ENCODE results near the gene MARCHF11.

The MARCHF11 gene

DNA sequence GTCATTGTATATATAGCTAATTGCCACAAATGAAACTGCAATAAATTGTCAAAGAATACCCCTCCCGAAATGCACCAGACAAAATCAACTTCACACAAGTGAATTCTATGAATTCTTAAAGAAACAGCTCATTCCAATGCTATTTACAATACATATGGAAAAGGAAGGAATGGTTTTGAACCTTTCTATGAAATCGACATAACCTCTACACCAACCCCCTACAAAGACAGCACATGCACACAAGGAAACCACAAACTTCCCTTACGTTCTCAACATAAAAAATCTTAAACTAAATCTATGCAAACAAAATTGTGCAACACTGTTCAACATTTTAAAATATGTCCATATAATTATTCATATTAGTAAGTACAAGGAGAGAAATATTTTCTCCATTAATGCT, 39.2 kb downstream of the MARCHF11 start:
- Histone ChIP-seq H3K14ac (ENCODE audit: low read length in 2 of 2) (no peak overlapping the region), H3K79me1 (replicated peaks; ENCODE audit: low read length, poor library complexity, severe bottlenecking) (no peaks in the 10 kb centered on the region), H2BK15ac (ENCODE audit: low read depth, poor library complexity, severe bottlenecking) (no peak overlapping the region), H2AK5ac (ENCODE audit: low read length, severe bottlenecking) (no peak overlapping the region), H4K91ac (ENCODE audit: low read length) (no peak overlapping the region), H2BK5ac (ENCODE audit: low read depth, low read length, poor library complexity, severe bottlenecking) (no peak overlapping the region), H3K4me1 (ENCODE audit: control insufficient read depth, insufficient read depth, low read depth, low read length) (no peaks in the 10 kb centered on the region), H2BK12ac (ENCODE audit: low read length in 2 of 2) (no peak overlapping the region), H2BK120ac (ENCODE audit: low read depth, low read length) (no peak overlapping the region), H3K27me3 (ENCODE audit: control insufficient read depth in 1 of 2, insufficient read depth in 1 of 2, low read length in 2 of 2) (no peaks in the 10 kb centered on the region), H2AFZ (ENCODE audit: low read depth, low read length) (no peak overlapping the region), H3K27ac (ENCODE audit: low read length, poor library complexity, severe bottlenecking) (no peak overlapping the region), H3K9me3 (ENCODE audit: control insufficient read depth, low read length) (no peaks in the 10 kb centered on the region), H3K4me2 (ENCODE audit: low read length, poor library complexity, severe bottlenecking) (no peak overlapping the region), H3K4me3 (ENCODE audit: insufficient read depth in 1 of 2, low read depth in 1 of 2, low read length in 2 of 2) (no peak overlapping the region), H3K18ac (ENCODE audit: low read depth in 1 of 2, low read length in 2 of 2) (no peak overlapping the region), H3K36me3 (ENCODE audit: control insufficient read depth in 1 of 2, insufficient read depth in 2 of 2, low read depth in 1 of 2, low read length in 2 of 2) (no peaks in the 10 kb centered on the region), H3K4ac (ENCODE audit: low read depth in 1 of 2, low read length in 2 of 2) (no peak overlapping the region), H4K8ac (ENCODE audit: low read length) (no peak overlapping the region), H3K23ac (ENCODE audit: low read length in 2 of 2) (no peak overlapping the region), H3K9ac (ENCODE audit: low read length) (no peak overlapping the region)
- no peak for DNase-seq
- 58% methylated on average over 3 of the region's 3 CpGs for WGBS

DNA sequence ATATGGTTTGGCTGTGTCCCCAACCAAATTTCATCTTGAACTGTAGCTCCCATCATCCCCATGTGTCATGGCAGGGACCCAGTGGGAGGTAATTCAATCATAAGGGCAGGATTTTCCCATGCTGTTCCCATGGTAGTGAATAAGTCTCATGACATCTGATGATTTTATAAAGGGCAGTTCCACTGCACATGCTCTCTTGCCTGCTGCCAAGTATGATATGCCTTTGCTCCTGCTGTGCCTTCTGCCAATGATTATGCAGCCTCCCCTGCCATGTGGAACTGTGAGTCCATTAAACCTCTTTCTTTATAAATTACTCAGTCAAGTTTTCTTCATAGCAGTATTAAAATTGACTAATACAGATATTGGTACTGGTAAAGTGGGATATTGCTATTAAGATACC, 42.4 kb downstream of the MARCHF11 start:
- Histone ChIP-seq H2BK120ac (ENCODE audit: low read depth, low read length) (no peak overlapping the region), H4K8ac (ENCODE audit: low read length) (no peak overlapping the region), H3K23ac (ENCODE audit: low read length in 2 of 2) (no peak overlapping the region), H3K9ac (ENCODE audit: low read length) (no peak overlapping the region), H3K18ac (ENCODE audit: low read depth in 1 of 2, low read length in 2 of 2) (no peak overlapping the region), H3K4me2 (ENCODE audit: low read length, poor library complexity, severe bottlenecking) (no peak overlapping the region), H2BK15ac (ENCODE audit: low read depth, poor library complexity, severe bottlenecking) (no peak overlapping the region), H3K27ac (ENCODE audit: low read length, poor library complexity, severe bottlenecking) (no peak overlapping the region), H2BK12ac (ENCODE audit: low read length in 2 of 2) (no peak overlapping the region), H3K36me3 (ENCODE audit: control insufficient read depth in 1 of 2, insufficient read depth in 2 of 2, low read depth in 1 of 2, low read length in 2 of 2) (no peaks in the 10 kb centered on the region), H3K4me1 (ENCODE audit: control insufficient read depth, insufficient read depth, low read depth, low read length) (no peaks in the 10 kb centered on the region), H2AFZ (ENCODE audit: low read depth, low read length) (no peak overlapping the region), H3K27me3 (ENCODE audit: control insufficient read depth in 1 of 2, insufficient read depth in 1 of 2, low read length in 2 of 2) (no peaks in the 10 kb centered on the region), H3K79me1 (replicated peaks; ENCODE audit: low read length, poor library complexity, severe bottlenecking) (no peaks in the 10 kb centered on the region), H4K91ac (ENCODE audit: low read length) (no peak overlapping the region), H3K4ac (ENCODE audit: low read depth in 1 of 2, low read length in 2 of 2) (no peak overlapping the region), H3K14ac (ENCODE audit: low read length in 2 of 2) (no peak overlapping the region), H3K9me3 (ENCODE audit: control insufficient read depth, low read length) (peaks cover 3% of the 10 kb centered on the region), H2AK5ac (ENCODE audit: low read length, severe bottlenecking) (no peak overlapping the region), H2BK5ac (ENCODE audit: low read depth, low read length, poor library complexity, severe bottlenecking) (no peak overlapping the region), H3K4me3 (ENCODE audit: insufficient read depth in 1 of 2, low read depth in 1 of 2, low read length in 2 of 2) (no peak overlapping the region)
- no peak for DNase-seq

DNA sequence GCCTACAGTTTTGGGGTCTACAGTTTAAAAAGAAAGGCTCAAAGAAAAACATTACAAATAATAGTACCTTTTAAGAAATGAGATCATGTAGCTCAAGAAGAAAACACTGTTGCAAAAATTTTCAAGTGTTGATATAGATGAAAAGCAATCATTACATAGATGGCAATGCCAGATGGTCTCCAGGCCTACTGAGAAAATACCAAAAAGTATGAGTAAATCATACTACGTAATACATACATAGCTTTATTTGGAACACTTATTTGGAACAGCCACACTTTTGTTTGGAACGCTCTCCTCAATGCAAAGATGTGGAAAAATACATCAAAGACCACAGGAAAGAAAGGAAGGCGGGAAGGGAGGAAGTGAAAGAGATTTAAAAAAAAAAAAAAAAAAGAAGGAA, 44.1 kb downstream of the MARCHF11 start:
- Histone ChIP-seq H3K36me3 (ENCODE audit: control insufficient read depth in 1 of 2, insufficient read depth in 2 of 2, low read depth in 1 of 2, low read length in 2 of 2) (no peaks in the 10 kb centered on the region), H2BK120ac (ENCODE audit: low read depth, low read length) (no peak overlapping the region), H2BK12ac (ENCODE audit: low read length in 2 of 2) (no peak overlapping the region), H3K4me1 (ENCODE audit: control insufficient read depth, insufficient read depth, low read depth, low read length) (no peaks in the 10 kb centered on the region), H3K27ac (ENCODE audit: low read length, poor library complexity, severe bottlenecking) (no peak overlapping the region), H3K4me3 (ENCODE audit: insufficient read depth in 1 of 2, low read depth in 1 of 2, low read length in 2 of 2) (no peak overlapping the region), H3K14ac (ENCODE audit: low read length in 2 of 2) (no peak overlapping the region), H3K9me3 (ENCODE audit: control insufficient read depth, low read length) (peaks cover 3% of the 10 kb centered on the region), H2BK15ac (ENCODE audit: low read depth, poor library complexity, severe bottlenecking) (no peak overlapping the region), H3K18ac (ENCODE audit: low read depth in 1 of 2, low read length in 2 of 2) (no peak overlapping the region), H4K91ac (ENCODE audit: low read length) (no peak overlapping the region), H2AK5ac (ENCODE audit: low read length, severe bottlenecking) (no peak overlapping the region), H3K79me1 (replicated peaks; ENCODE audit: low read length, poor library complexity, severe bottlenecking) (no peaks in the 10 kb centered on the region), H4K8ac (ENCODE audit: low read length) (no peak overlapping the region), H3K27me3 (ENCODE audit: control insufficient read depth in 1 of 2, insufficient read depth in 1 of 2, low read length in 2 of 2) (no peaks in the 10 kb centered on the region), H3K23ac (ENCODE audit: low read length in 2 of 2) (no peak overlapping the region), H3K9ac (ENCODE audit: low read length) (no peak overlapping the region), H2AFZ (ENCODE audit: low read depth, low read length) (no peak overlapping the region), H3K4me2 (ENCODE audit: low read length, poor library complexity, severe bottlenecking) (no peak overlapping the region), H3K4ac (ENCODE audit: low read depth in 1 of 2, low read length in 2 of 2) (no peak overlapping the region), H2BK5ac (ENCODE audit: low read depth, low read length, poor library complexity, severe bottlenecking) (no peak overlapping the region)
- WGBS: 49% methylated on average over 2 of the region's 3 CpGs
- DNase-seq: no peak

DNA sequence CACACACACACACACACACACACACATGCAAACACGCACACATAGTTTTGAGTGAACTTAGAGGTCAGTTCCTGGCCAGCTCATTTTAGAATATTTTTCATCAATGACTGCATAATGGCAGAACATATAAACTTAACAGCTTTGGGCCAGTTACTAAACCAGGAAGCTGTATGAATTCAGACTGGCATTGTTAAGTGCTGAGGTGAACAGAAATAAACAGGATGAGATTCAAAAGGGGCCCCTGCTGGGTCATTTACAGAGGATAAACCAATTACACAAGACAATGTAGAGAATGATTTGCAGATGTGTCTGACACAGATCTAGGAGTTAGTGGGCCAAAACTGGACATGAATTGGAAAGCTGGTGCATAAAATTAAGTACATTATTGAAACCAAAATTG, 44.6 kb downstream of the MARCHF11 start:
- H2BK5ac ChIP-seq (ENCODE audit: low read depth, low read length, poor library complexity, severe bottlenecking): no peak overlapping the region
- H3K36me3 ChIP-seq (ENCODE audit: control insufficient read depth in 1 of 2, insufficient read depth in 2 of 2, low read depth in 1 of 2, low read length in 2 of 2): no peaks in the 10 kb centered on the region
- peaks cover 3% of the 10 kb centered on the region for H3K9me3 ChIP-seq (ENCODE audit: control insufficient read depth, low read length)
- no peak overlapping the region for H3K9ac ChIP-seq (ENCODE audit: low read length)
- 17% methylated on average over 1 of the region's 1 CpG for WGBS
- no peak overlapping the region for H3K4ac ChIP-seq (ENCODE audit: low read depth in 1 of 2, low read length in 2 of 2)
- H3K4me1 ChIP-seq (ENCODE audit: control insufficient read depth, insufficient read depth, low read depth, low read length): no peaks in the 10 kb centered on the region
- H3K4me2 ChIP-seq (ENCODE audit: low read length, poor library complexity, severe bottlenecking): no peak overlapping the region
- no peak overlapping the region for H3K18ac ChIP-seq (ENCODE audit: low read depth in 1 of 2, low read length in 2 of 2)
- H2BK120ac ChIP-seq (ENCODE audit: low read depth, low read length): no peak overlapping the region
- no peak overlapping the region for H3K27ac ChIP-seq (ENCODE audit: low read length, poor library complexity, severe bottlenecking)
- H4K8ac ChIP-seq (ENCODE audit: low read length): no peak overlapping the region
- H2AK5ac ChIP-seq (ENCODE audit: low read length, severe bottlenecking): no peak overlapping the region
- no peak overlapping the region for H2BK15ac ChIP-seq (ENCODE audit: low read depth, poor library complexity, severe bottlenecking)
- H2BK12ac ChIP-seq (ENCODE audit: low read length in 2 of 2): no peak overlapping the region
- H3K23ac ChIP-seq (ENCODE audit: low read length in 2 of 2): no peak overlapping the region
- H3K4me3 ChIP-seq (ENCODE audit: insufficient read depth in 1 of 2, low read depth in 1 of 2, low read length in 2 of 2): no peak overlapping the region
- no peak overlapping the region for H4K91ac ChIP-seq (ENCODE audit: low read length)
- H3K27me3 ChIP-seq (ENCODE audit: control insufficient read depth in 1 of 2, insufficient read depth in 1 of 2, low read length in 2 of 2): no peaks in the 10 kb centered on the region
- H2AFZ ChIP-seq (ENCODE audit: low read depth, low read length): no peak overlapping the region
- DNase-seq: no peak
- H3K79me1 ChIP-seq (replicated peaks; ENCODE audit: low read length, poor library complexity, severe bottlenecking): no peaks in the 10 kb centered on the region
- H3K14ac ChIP-seq (ENCODE audit: low read length in 2 of 2): no peak overlapping the region
